ENCODE data around the gene SCYL1. TPM values are rescaled to one million over a fixed set of nuclear protein-coding genes. Genes with fewer than 3 reads are reported as not detected.
"Not testable (repeated sequence)": the region's sequence is repeated elsewhere in the genome, so short reads cannot be mapped to it uniquely, and the experiment has no call there.

The SCYL1 gene
- total RNA-seq, 1 donor from 2014 or later: 34.2 TPM

GRCh38 chr11:65506290-65506771, 18.6 kb upstream of the SCYL1 start:
- no peak for DNase-seq

- no peak for DNase-seq
These were observed 17.9 kb upstream of the SCYL1 start for GRCh38 chr11:65506772-65507505.

- not testable (repeated sequence) for DNase-seq
These were observed 12.6 kb upstream of the SCYL1 start for GRCh38 chr11:65512311-65512710.

GRCh38 chr11:65516135-65516968, 8.5 kb upstream of the SCYL1 start:
- DNase-seq: no peak

- not testable (repeated sequence) for DNase-seq
These were observed 5.8 kb upstream of the SCYL1 start for GRCh38 chr11:65518941-65519549.

- not testable (repeated sequence) for DNase-seq
These were observed 2.9 kb upstream of the SCYL1 start for GRCh38 chr11:65521777-65522521.

- not testable (repeated sequence) for DNase-seq
These were observed 1.9 kb upstream of the SCYL1 start for GRCh38 chr11:65522718-65523630.

GRCh38 chr11:65523631-65523968, 1.3 kb upstream of the SCYL1 start:
- not testable (repeated sequence) for DNase-seq

GRCh38 chr11:65524014-65524740, 706 bp upstream of the SCYL1 start:
- DNase-seq: no peak

GRCh38 chr11:65525546-65526480, 930 bp downstream of the SCYL1 start:
- DNase-seq: no peak

- no peak for DNase-seq
These were observed 1.9 kb downstream of the SCYL1 start for GRCh38 chr11:65526744-65527143.

GRCh38 chr11:65528819-65529350, 4.0 kb downstream of the SCYL1 start:
- no peak for DNase-seq

- DNase-seq: no peak
These were observed 4.7 kb downstream of the SCYL1 start for GRCh38 chr11:65529475-65530156.

- DNase-seq: no peak
These were observed 5.2 kb downstream of the SCYL1 start for GRCh38 chr11:65530157-65530496.

GRCh38 chr11:65532388-65533064, 7.6 kb downstream of the SCYL1 start:
- no peak for DNase-seq

GRCh38 chr11:65535102-65535501, 10.2 kb downstream of the SCYL1 start:
- no peak for DNase-seq

GRCh38 chr11:65536412-65537295, 11.8 kb downstream of the SCYL1 start:
- no peak for DNase-seq

All from occipital lobe (tissue), 2 donors.